Right renal pelvis (tissue), 4 donors: ENCODE data around the gene NELFB. TPM values are rescaled to one million over a fixed set of nuclear protein-coding genes. Genes with fewer than 3 reads are reported as not detected.
"Not testable (repeated sequence)": the region's sequence is repeated elsewhere in the genome, so short reads cannot be mapped to it uniquely, and the experiment has no call there.

Experiments used
- DNase-seq, 4 donors: peaks; one replicate each; pipeline ENCODE4 v3.0.0-alpha.2; 2013; ENCODE audit warnings: low read depth in 4 of 4, low spot score in 3 of 4, missing footprints in 1 of 4
- polyA plus RNA-seq, 4 donors: library from polyadenylated mRNA; unstranded; fragments of 120-200 nt; gene quantifications; one replicate each; pipeline ENCODE4 v1.2.1, GENCODE V29; 2013; ENCODE audit not compliant: insufficient read length in 4 of 4

NELFB gene
- polyA plus RNA-seq, 4 donors = 46.6 to 69.7 (median 51.2) TPM

- DNase-seq = no peak
Observed at GRCh38 chr9:137245450-137246421, 9.4 kb upstream of the NELFB start.

- DNase-seq = no peak
Observed at GRCh38 chr9:137247135-137247915, 7.8 kb upstream of the NELFB start.

DNA sequence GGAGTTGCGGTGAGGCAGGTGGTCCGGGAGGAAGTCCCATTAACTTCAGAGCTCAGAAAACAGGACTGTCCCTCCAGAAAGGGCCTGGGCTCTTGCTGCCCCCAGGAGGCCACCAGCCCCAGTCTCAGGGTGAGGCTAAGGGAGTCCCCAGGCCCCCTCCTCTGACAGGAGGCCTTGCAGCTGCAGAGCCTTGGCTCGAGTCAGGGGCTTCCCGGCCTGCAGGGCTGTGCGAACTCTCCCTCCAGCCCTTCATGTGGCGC, 7.3 kb upstream of the NELFB start:
- no peak for DNase-seq

DNA sequence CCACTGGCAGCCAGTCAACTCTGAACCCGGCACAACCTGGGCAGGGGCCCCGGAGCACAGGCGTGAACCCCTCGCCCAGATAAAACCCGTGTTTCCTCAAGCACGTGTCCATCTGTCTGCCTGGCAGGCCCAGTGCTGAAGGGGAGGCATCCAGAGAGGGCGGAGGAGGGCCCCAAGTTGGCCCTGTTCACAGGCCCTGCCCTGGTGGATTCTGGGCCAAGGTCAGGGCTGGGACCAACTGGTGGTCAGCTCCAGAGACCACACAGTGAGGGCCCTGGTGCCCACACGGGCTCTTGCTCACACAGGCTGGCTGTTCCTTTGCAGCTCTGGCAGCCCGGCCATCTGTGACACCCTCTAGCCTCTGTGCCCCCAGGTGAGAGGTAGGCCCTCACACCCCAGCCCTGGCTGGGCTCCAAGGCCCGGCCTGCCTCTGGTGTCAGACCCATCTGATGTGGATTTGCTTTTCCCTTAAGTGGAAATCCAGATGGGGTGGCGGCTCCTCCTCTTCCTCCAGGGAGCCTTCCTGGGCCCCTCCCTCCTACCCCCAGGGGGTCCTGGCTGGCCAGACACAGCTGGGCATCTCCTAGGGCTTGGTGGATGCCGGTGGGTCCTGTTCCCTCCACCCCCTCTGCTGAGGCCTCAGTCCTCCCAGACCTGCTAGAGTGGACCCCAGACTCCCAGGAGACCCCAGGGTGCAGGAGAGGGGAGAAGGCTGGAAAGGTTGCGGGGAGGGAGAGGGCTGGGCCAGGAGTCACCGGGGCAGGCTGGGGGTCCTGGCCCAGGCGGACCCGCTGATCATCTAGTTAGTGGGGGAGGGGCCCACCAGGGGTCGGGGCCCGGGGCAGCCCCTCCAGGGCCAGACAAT, 4.6 kb upstream of the NELFB start:
- no peak for DNase-seq

DNA sequence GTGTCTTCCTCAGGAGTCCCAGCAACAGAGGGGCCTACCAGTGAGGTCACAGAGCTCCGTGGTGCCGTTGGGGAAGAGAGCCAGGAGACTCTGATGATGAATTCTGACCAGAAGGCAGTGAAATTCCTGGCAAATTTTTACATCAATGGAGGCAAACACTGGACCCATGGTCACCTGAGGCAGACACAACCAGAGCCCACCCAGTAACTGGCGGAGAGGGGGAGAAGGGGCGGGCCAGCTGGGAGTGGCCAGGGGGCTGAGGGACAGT, 4.0 kb upstream of the NELFB start, which contains the start of gene STPG3:
Gene STPG3 (plus strand): TSS at position 93 of the 268 bp plus-strand sequence. CDS start 1 bp downstream, at position 94.
- DNase-seq = no peak

DNA sequence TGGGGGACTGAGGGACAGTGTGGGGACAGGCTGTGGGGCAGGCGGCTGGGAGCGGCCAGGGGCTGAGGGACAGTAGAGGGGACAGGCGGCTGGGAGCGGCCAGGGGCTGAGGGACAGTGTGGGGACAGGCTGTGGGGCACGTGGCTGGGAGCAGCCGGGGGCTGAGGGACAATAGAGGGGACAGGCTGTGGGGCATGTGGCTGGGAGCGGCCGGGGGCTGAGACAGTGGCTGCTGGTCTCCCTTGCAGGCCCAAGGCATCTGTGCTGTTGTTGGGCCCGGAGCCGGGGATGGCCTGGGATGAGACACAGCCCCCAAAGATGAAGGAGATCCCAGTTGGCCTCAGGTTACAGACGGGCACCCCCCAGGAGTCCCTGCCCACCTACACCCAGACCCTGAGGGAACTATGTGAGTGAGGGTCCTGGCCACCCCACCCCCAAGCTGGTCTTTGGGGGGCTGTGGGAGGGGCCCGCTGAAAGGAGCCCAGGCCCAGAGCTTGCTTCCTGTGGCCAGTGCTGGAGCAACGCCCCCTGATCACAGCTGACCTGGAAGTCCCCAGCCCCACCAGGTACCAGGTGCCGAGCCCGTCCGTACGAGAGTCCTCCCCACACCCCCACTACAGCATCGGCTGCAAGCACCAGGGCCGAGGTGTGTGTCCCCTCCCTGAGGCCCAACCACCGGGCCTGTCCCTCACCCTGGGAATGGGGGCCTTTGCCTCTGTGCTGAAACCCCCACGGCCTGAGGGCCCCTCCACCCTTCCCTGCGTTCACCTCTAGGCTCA, 3.4 kb upstream of the NELFB start:
- DNase-seq = no peak

DNA sequence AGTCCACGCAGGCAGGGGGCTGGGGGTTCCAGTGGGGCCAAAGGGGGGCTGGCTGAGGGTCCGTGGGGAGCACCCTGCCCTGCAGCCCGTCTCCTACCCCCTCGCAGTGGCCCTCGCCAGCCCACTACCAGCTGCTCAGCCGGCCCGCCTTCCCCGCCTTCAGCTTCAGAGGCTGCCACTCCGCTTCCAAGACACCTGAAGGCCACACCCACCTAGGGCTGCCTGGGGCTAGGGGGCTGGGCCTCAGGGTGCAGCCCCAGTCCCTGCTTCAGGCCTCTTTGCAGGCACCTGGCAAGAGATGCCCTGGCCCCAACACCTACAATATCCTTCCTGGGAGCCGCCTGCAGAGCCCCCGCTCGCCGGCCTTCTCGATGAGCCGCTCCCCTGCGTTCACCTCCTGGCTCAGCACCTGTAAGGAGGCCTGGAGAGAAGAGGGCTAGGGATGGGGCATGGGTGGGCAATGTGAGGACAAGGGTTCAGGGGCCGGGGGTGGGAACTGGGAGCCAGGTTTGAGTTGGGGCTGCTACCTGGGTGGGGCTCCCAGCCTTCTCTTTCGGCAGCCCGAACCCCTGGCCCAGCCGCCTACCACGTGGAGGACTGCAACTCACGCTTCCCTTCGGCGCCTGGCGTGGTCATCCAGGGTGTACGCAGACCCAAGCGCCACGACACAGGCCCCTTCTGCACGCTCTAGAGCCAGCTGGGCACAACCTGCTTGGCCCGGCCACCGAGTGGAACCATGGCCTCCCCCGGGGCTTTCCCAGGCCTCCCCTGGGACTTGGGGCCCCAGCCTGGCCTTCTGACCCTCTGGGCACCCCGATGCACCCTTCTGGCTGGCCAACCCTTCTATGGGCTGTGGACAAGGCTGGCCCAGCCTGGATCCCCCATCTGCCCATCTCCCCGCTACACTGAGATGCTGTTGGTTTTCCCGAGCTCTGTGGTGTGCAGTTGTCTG, 2.3 kb upstream of the NELFB start:
- DNase-seq = no peak

GRCh38 chr9:137253717-137254623, 1.2 kb upstream of the NELFB start:
- no peak for DNase-seq

GRCh38 chr9:137255448-137256114, 454 bp downstream of the NELFB start:
- no peak for DNase-seq

- DNase-seq = no peak
Observed at GRCh38 chr9:137256362-137256761, 1.2 kb downstream of the NELFB start.

GRCh38 chr9:137256856-137257255, 1.7 kb downstream of the NELFB start:
- DNase-seq = no peak

GRCh38 chr9:137262173-137262908, 7.2 kb downstream of the NELFB start:
- DNase-seq = not testable (repeated sequence)

GRCh38 chr9:137262909-137263285, 7.8 kb downstream of the NELFB start:
- DNase-seq = no peak

DNA sequence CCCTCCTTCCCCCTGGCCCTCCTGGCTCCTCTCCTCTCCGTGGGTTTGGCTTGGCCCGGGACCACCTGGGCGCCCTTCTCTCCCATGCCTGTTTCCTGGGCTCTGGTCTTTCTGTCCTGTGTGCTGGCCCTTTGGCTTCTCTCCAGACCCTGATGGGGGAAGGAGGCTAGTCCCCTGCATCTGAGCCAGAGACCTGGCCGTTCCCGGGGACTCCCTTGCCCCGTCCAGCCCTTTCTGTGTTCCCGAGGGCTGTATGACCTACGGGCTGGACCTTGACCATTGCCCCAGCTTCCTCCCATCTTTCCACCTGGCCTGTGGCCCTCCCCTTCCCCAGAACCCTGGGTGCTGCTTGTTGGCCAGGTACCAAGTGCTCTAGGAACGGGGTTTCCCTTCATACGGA, 8.4 kb downstream of the NELFB start:
- no peak for DNase-seq

- no peak for DNase-seq
Observed at GRCh38 chr9:137264067-137264466, 8.9 kb downstream of the NELFB start.

- DNase-seq = no peak
Observed at GRCh38 chr9:137265496-137266161, 10.5 kb downstream of the NELFB start.
